ENCODE results near the gene THRB.

DNA sequence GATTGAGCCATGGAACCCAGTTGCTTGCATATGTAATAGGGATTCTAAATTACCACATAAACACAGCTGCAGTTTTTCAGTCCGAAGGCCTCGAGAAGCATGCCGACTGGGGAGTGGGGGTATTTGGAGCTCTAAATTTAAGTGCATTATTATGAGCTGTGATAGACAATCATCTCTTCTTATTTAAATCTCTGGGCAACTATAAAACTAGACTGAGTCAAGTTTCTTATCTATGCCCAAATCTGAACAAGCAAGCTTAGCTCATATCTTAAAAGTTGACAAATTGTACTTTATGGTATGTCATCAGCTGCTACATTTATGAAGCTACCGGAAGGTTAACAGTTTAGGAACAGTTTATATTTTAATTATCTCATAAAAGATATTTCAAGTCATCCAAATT lies 19.5 kb upstream of the THRB start:
- TF ChIP-seq, protein P1, sequence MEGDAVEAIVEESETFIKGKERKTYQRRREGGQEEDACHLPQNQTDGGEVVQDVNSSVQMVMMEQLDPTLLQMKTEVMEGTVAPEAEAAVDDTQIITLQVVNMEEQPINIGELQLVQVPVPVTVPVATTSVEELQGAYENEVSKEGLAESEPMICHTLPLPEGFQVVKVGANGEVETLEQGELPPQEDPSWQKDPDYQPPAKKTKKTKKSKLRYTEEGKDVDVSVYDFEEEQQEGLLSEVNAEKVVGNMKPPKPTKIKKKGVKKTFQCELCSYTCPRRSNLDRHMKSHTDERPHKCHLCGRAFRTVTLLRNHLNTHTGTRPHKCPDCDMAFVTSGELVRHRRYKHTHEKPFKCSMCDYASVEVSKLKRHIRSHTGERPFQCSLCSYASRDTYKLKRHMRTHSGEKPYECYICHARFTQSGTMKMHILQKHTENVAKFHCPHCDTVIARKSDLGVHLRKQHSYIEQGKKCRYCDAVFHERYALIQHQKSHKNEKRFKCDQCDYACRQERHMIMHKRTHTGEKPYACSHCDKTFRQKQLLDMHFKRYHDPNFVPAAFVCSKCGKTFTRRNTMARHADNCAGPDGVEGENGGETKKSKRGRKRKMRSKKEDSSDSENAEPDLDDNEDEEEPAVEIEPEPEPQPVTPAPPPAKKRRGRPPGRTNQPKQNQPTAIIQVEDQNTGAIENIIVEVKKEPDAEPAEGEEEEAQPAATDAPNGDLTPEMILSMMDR (IDR thresholded peaks at IDR 0.05), result no peak
- no peak for TF ChIP-seq POLR2A (IDR thresholded peaks at IDR 0.05)
- no peak for TF ChIP-seq EP300 (IDR thresholded peaks at IDR 0.05)
